Epidermal melanocyte (primary cell): ENCODE measurements around the gene NRXN2.
"Not testable (repeated sequence)": the region's sequence is repeated elsewhere in the genome, so short reads cannot be mapped to it uniquely, and the experiment has no call there.

Experiments
- DNase-seq: peaks from one replicate; pipeline ENCODE4 v3.0.0; 2011; ENCODE audit warnings: low spot score; ENCODE audit not compliant: insufficient read length

Gene NRXN2

GRCh38 chr11:64607381-64607985, 115.5 kb downstream of the NRXN2 start:
- DNase-seq = no peak

GRCh38 chr11:64606796-64607380, 116.1 kb downstream of the NRXN2 start:
- no peak for DNase-seq

- no peak for DNase-seq
Observed at GRCh38 chr11:64605656-64606585, 117.1 kb downstream of the NRXN2 start.

GRCh38 chr11:64605244-64605560, 117.8 kb downstream of the NRXN2 start:
- no peak for DNase-seq

- no peak for DNase-seq
Observed at GRCh38 chr11:64604458-64605243, 118.3 kb downstream of the NRXN2 start.

GRCh38 chr11:64603411-64604110, 119.4 kb downstream of the NRXN2 start:
- DNase-seq = no peak

- DNase-seq = no peak
Observed at GRCh38 chr11:64602466-64603070, 120.4 kb downstream of the NRXN2 start.

GRCh38 chr11:64601605-64602465, 121.2 kb downstream of the NRXN2 start:
- DNase-seq = no peak

GRCh38 chr11:64600281-64600992, 122.6 kb downstream of the NRXN2 start:
- no peak for DNase-seq

- DNase-seq = no peak
Observed at GRCh38 chr11:64599698-64600211, 123.2 kb downstream of the NRXN2 start.

GRCh38 chr11:64598797-64599697, 124.0 kb downstream of the NRXN2 start:
- DNase-seq = no peak

GRCh38 chr11:64598106-64598796, 124.7 kb downstream of the NRXN2 start:
- DNase-seq = no peak

- DNase-seq = no peak
Observed at GRCh38 chr11:64597671-64598101, 125.3 kb downstream of the NRXN2 start.

GRCh38 chr11:64595922-64596321, 127.1 kb downstream of the NRXN2 start:
- DNase-seq = not testable (repeated sequence)

GRCh38 chr11:64594159-64594939, 128.6 kb downstream of the NRXN2 start:
- DNase-seq = no peak
